Measurements from ENCODE around the gene SPTBN1.

SPTBN1 gene

GRCh38 chr2:54574860-54575247, 118.7 kb downstream of the SPTBN1 start:
- DNase-seq (ENCODE audit: low read depth), result no peak

DNA sequence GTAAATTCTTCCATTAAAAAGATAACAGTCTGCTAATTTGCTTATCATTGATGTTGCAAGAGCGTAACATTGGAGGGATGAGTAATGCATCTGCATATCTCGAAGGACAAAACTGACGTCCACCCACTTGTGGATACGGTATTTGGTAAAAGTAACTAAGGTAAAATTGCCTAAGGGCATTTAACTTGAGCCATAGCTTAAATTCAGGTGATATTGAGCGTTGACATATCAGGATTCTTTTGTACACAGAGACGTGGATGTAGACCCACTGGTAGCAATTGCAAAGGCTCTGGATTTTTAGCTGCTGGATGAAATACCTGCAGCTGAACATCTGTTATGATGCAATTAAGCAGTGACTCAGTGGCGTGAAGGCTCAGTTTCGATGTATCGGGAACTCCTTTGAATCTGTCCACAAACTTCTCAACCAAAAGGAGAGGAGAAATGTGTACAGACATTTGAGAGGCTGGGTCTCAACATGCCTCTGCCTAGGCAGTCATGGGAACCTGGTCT, 119.3 kb downstream of the SPTBN1 start:
- DNase-seq (ENCODE audit: low read depth), result no peak

DNA sequence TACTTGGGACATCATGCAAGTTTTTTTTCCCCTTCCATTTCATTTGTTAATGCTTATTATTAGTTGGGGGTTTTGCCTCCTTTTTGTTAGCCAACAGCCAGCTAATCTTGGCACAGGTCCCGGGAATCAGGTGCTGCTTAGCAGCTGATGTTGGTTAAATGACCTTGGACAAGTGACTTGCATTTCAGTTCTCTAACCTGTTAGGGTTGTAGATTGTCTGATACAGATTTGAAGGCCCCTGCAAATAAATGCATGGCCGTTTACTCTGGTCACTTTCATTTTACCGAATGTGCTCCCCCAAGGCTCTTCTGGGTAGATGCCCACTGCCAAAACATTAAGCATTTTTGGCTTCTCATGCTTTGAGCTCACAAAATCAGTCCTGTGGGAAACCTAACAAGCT, 120.9 kb downstream of the SPTBN1 start:
- DNase-seq (ENCODE audit: low read depth), result no peak

DNA sequence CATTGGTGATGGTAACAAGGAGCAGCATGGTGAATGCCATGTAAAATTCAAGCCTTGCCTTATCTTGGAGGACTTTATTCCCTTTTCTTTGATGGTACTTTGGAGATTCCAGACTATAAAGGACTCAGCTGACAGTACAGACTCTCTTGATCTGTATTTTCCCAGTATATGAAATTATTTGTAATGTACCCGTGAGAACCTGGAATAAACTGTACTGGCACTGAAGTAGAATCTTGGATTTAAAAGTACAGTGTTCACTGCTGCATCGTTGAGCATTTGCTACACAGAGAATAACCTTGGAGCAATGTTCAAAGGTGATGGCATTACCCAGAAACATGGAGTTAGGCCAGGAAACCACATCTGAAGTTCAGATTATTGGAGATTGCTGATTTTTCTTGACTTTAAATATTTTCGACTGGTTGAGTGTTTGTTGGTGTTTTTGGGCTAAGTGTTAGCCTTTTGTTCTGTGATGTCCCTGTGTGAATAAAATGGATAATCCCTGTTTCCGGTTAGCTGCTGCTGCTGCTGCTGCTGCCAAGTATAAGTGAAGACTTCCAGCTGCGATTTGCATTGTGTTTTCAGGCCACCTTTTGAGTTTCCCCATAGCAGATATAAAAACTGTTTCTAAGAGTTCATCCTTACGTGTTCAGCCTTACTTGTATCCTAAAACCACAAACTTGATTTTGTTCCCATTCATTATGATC, 122.0 kb downstream of the SPTBN1 start:
- no peak for DNase-seq (ENCODE audit: low read depth)

DNA sequence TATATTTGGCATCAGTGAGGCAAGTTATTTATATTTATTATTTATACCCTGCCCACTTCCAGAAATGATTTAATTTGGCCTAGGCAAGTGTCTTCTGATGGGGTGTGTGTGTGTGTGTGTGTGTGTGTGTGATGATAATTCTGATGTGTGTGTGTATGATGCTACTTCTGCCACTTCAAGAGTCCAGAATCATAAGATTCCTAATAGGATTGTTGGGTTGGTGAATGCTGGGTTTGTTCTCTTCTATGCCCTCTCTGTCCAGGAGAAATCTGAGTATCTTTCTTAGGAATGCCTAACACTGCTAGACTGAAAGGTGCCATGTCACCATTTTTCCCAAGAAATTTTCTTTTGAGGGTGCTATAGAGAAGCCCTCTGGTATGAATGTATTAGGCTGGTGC, 122.5 kb downstream of the SPTBN1 start:
- DNase-seq (ENCODE audit: low read depth), result no peak

GRCh38 chr2:54579061-54579681, 123.0 kb downstream of the SPTBN1 start:
- no peak for DNase-seq (ENCODE audit: low read depth)

DNA sequence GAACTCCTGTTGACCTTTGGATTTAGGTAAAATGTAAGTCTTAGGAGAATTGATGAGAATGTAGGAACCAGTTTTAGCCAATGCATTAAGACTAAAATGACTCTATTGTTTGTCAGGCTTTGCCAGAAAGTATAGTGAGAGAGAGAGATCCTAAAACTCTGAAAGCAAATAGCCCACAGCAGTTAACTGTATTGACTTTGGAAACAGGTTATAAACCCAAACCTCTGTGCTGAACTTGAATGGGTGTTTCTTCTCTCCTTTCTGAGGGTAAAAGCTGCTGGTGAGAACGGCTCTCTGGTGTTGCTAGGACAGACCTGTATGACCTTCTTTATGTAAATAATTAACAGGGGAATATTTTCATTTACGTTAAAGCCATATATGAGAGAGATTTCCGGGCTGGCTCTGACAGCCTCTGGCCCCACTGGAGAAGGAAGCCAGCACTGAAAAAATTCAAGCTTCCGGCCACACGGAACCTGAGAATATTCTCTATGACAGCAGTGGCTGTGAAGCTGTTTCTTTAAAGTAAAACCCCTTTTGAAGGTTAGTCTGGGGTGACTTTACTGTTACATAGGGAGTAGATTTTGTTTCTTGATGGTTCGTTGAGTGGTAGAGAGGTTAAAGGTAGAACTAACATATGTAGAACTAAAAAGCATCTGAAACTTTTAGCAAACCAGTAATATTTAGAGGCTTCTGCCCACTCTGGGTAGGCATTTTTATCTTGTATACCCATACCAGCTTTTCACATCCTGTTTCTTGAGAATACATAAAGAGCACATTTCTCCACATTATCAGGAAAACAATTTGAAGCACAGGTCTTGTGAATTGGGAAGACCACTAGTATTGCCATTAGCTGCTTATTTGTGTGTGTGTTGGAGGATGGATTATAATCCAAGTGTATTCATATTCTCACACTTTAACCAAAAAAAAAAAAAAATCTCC, 123.8 kb downstream of the SPTBN1 start:
- no peak for DNase-seq (ENCODE audit: low read depth)

DNA sequence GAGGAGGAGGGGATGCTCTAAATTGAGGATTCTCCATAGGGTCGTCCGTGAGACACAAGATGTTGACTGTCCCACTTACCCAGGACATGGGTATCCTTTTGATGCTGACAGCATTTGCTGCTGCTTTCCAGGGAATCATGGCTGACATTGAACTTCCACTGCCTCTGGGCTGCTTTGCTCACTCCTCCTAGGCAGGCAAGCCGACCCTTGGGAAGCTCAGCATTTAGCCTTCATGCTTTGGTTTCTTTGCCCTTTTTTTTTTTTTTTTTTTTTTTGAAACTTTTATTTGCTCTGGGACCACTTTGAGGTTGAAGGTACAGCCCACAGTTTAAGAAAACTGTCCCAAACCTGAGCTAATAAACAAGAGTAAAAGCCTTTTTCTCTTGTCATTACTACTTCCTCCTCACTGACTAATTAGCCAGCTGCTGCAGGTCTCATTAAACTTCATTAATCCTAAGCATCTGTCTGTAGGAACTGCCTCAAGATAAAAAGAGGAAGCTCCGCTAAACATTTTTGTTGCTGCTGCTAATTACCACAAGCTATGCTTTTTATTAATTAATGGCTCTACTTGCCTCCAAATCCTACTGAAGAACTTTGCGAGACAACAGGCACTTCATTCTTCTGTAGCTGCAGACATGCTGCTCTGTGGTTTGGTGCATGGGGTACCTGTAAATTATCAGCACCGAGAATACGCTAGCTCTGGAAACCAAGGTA, 125.4 kb downstream of the SPTBN1 start:
- no peak for DNase-seq (ENCODE audit: low read depth)

- DNase-seq (ENCODE audit: low read depth), result no peak
These were observed 126.9 kb downstream of the SPTBN1 start for GRCh38 chr2:54582987-54583386.

GRCh38 chr2:54584598-54584997, 128.5 kb downstream of the SPTBN1 start:
- no peak for DNase-seq (ENCODE audit: low read depth)

DNA sequence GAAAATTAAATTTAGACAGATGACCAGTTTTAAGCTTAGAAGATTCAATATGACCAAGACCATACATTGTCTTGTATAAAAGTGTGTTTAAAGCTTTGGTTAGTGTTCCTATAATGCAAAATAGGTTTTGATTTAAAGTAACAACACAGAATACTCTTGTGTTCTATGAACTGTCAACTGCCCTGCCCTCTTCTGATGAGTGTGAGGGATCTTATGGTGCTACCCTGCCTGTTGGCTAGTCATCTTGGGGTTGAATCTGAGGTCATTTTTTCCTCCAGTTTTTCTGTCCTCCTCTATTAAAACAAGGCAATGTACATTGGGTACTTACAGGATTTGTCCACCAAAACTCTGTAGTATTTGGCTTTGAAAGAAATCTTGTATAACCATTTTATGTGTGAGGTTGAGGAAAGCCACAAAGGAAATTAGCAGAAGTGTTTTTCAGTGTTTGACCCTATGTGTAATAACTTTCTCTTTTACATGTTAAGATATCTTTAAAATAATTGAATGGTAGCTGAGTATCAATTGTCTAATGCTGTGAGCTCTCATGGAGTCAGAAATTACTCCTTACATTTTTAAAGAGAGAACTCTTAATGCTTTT, 129.1 kb downstream of the SPTBN1 start:
- no peak for DNase-seq (ENCODE audit: low read depth)

DNA sequence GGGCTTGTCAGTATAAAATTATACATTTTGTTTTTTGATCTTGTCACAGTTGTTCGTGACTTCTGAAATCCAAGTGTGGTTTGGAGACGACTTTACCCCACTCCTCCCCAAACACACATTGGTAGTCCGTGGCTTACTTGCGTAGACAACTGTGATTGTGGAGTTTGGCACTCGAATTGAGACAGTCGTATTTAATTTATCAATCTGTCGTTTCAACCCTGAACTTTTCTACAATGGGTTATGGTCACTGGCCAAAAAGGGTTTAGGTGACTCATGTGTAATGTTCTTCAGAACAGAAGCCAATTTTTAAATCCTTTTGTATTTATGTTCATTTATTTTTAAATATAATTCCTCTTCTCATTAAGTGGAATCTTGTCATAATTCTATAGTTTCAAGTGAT, 129.9 kb downstream of the SPTBN1 start:
- DNase-seq (ENCODE audit: low read depth), result no peak

DNA sequence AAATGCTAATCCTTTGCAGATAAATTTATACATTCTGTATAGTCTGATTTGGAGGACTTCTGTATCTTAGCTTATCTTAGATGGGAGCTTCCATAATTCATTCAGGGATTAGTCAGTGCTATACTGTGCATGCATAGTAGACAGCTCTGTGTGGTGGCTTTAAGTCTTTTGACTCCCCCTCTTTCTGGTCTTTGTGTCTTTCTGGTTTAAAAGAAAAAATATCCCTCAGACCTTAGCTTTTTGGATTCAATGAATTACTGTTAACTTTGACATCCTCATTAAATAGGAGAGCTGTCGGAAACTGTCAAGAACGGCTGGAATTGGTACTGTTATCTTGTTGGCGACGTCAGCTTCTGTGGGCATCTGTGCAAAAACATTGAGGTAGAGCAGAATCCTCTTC, 130.4 kb downstream of the SPTBN1 start:
- DNase-seq (ENCODE audit: low read depth), result no peak

DNA sequence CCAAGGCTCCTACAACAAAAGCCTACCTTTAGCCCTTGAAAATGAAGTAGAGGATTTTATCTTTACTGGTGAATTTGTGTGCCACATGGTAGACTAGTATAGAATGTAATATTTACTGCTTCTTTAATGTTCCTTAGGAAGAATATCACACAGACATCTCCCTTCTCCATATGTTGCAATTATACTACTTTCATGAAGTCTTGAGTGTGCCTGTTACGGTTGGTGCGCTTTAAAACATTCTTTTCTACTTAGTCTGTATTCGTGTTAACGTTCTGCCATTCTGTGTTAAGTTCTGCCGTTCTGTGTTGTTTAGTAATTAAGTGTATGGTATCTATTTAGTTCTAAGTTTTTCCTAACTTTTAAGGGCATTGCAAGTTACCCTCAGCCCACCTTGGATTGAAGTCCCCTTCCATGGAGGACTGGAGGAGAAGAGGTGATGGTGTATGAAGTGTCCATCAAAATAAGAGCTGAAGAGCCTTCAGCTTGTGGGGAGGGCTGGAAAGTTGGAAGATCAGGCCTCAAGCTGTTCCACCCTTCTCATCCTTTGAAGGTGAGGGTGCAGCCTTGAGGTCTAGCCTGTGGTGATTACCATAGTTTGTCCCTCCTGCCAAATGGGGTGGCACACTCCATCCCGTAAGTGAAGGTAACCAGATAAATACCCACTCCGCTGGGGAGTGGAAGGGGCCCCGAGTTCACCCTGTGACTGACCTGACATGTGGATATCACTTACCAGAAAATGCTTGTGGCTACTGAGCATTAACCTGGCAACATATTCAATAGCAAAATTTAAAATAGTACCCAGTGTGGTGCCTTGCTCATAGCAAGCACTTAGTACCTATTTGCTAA, 131.3 kb downstream of the SPTBN1 start:
- no peak for DNase-seq (ENCODE audit: low read depth)

- DNase-seq (ENCODE audit: low read depth), result no peak
These were observed 132.2 kb downstream of the SPTBN1 start for GRCh38 chr2:54588244-54588899.

DNA sequence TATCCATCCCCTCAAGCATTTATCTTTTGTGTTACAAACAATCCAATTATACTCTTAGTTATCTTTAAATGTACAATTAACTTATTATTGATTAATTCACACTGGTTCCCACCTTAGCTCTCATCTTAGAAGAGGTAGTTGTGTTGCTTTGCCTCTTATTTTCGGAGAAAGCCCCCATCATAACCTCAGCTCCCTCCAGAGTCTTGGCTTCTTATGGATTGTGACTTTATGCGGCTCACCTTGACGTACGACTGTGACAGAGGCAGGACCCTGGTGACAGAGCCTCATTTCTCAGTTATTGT, 132.9 kb downstream of the SPTBN1 start:
- DNase-seq (ENCODE audit: low read depth), result no peak

DNA sequence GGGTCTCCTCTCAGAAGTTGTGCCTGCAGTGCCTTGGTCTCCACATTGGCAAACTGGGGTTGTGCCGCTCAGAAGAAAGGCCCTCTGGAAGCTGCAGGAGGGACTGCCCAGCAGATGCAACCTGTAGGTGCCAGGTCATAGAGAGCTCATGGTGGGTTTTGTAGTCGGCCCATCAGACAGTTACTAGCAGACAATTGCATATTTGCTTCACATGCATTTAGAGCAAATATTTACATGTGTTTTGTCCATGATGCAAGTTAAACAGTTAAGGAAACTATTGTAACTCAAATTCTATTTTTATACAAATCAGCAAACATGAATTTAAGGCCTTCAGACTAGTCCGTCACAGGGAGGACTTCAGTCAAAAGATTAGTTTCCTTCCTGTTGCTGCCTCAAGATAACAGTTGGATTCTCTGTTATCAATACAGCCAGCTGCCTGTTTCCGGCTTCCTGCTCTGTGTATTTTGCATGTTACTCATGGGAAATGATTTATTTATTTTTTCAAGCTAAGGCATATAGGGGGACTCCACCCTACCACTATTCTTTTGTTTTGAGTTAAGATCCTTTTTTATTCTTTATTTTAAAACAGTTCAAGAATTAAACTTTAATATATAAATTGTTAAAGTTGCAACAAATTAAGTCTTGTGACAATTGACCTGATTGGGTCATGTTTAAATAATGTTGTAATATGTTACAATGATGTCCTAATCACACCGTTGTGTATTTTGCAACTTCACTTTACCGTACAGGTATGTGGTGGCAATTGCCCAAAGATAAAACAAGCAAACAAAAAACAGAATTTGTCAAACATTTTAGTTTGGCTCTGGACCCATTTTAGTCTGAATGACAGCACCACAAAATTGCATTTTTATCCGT, 133.5 kb downstream of the SPTBN1 start:
- no peak for DNase-seq (ENCODE audit: low read depth)

- no peak for DNase-seq (ENCODE audit: low read depth)
These were observed 134.3 kb downstream of the SPTBN1 start for GRCh38 chr2:54590216-54591120.
